ENCODE measurements around the gene LEFTY2.

LEFTY2 gene

GRCh38 chr1:225911191-225912130 lies 29.6 kb downstream of the LEFTY2 start:
- DNase-seq (ENCODE audit: low read depth): peak; percentile 57
- TF ChIP-seq, protein P1, sequence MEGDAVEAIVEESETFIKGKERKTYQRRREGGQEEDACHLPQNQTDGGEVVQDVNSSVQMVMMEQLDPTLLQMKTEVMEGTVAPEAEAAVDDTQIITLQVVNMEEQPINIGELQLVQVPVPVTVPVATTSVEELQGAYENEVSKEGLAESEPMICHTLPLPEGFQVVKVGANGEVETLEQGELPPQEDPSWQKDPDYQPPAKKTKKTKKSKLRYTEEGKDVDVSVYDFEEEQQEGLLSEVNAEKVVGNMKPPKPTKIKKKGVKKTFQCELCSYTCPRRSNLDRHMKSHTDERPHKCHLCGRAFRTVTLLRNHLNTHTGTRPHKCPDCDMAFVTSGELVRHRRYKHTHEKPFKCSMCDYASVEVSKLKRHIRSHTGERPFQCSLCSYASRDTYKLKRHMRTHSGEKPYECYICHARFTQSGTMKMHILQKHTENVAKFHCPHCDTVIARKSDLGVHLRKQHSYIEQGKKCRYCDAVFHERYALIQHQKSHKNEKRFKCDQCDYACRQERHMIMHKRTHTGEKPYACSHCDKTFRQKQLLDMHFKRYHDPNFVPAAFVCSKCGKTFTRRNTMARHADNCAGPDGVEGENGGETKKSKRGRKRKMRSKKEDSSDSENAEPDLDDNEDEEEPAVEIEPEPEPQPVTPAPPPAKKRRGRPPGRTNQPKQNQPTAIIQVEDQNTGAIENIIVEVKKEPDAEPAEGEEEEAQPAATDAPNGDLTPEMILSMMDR (IDR thresholded peaks at IDR 0.05; ENCODE audit: low read length, missing control alignments): peak; percentile 46
- no peak overlapping the region for H3K4me3 ChIP-seq (replicated peaks; ENCODE audit: low read depth, low read length)

DNA sequence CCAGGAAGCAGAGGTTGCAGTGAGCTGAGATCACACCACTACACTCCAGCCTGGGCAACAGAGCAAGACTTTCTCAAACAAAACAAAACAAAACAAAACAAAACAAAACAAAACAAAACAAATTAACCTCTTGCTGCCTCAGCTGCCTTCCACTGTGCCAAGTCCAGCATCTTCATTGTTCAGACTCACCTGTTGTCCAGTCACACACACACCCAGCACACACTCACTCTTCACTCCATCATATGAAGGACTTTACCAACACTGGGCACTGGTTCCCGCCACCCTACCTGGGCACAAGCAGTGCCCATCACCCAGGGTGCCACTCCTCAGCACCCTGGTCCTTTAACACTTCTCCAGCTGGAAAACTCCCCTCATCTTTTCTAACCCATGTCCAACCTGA lies 31.5 kb downstream of the LEFTY2 start:
- DNase-seq (ENCODE audit: low read depth): no peak
- TF ChIP-seq, protein P1 (IDR thresholded peaks at IDR 0.05; ENCODE audit: low read length, missing control alignments): no peak
- H3K4me3 ChIP-seq (replicated peaks; ENCODE audit: low read depth, low read length): no peak overlapping the region

- H3K4me3 ChIP-seq (replicated peaks; ENCODE audit: low read depth, low read length): no peak overlapping the region
- TF ChIP-seq, protein P1 (IDR thresholded peaks at IDR 0.05; ENCODE audit: low read length, missing control alignments): no peak
- no peak for DNase-seq (ENCODE audit: low read depth)
These were observed 32.2 kb downstream of the LEFTY2 start for GRCh38 chr1:225908773-225909172.

DNA sequence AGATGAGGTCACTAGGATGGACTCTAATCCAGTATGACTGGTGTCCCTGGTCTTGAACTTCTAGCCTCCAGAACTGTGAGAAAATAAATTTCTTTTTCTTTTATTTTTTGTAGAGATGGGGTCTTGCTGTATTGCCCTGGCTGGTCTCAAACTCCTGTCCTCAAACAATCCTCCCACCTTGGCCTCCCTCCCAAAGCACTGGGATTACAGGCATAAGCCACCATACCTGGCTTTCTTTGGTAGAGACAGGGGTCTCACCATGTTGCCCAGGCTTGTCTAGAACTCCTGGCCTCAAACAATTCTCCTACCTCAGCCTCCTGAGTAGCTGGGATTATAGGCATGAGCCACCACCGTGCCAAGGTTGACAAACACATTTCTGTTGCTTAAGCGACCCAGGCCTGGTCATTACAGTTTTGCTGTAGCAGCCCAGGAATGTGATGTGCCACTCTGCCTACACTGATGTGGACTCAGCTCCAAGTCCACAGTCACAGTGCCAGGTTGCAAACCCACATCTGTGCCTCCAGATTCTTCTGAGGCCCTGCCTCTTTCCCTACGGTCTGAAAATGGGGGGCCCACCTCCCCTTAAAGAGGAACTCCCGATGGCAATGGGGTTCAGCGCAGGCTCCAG lies 32.9 kb downstream of the LEFTY2 start:
- no peak overlapping the region for H3K4me3 ChIP-seq (replicated peaks; ENCODE audit: low read depth, low read length)
- TF ChIP-seq, protein P1 (IDR thresholded peaks at IDR 0.05; ENCODE audit: low read length, missing control alignments): no peak
- no peak for DNase-seq (ENCODE audit: low read depth)

DNA sequence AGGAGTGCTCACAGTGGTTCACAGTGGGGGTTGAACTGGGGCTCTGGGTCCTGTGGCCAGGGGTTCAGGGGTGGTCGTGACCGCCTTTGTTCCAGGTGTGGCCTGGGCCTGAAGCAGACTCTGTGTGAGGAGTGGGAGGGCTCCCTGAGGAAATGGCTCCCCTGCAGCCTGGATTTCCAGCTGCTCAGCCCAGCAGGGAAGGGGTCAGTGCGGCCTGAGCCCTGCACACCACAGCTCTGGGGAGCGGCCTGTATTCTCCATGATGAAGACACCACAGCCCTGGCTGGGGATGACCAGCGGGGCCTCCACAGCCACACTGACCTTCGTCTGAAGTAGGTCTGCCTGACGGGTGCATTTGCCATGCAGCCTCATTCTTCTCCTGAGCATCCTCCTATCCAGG lies 33.7 kb downstream of the LEFTY2 start:
- TF ChIP-seq, protein P1 (IDR thresholded peaks at IDR 0.05; ENCODE audit: low read length, missing control alignments): no peak

DNA sequence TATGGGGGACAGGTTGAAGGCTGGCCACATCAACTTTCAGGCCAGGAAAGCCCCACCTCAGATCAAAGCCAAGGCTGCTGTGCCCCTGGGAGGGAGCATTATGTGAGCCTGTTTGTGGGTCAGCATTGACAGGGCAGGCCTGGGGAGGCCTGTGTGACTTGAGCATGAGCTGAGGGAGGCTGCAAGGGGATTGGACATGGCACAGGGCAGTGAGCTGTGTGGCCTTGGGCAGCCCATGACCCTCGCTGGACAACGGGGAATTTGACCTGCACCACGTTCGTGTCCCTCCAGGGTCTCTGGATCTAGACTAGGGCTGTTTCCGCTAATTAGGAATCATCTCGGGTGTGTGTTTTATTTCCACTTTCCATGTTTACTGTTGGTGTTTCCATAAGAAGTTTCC lies 34.6 kb downstream of the LEFTY2 start:
- TF ChIP-seq, protein P1 (IDR thresholded peaks at IDR 0.05; ENCODE audit: low read length, missing control alignments): no peak
- no peak overlapping the region for H3K4me3 ChIP-seq (replicated peaks; ENCODE audit: low read depth, low read length)
- no peak for DNase-seq (ENCODE audit: low read depth)

More for the DNA sequence above, 33.7 kb downstream of the LEFTY2 start:
- no peak overlapping the region for H3K4me3 ChIP-seq (replicated peaks; ENCODE audit: low read depth, low read length)
- no peak for DNase-seq (ENCODE audit: low read depth)
